Left lung (tissue), 10 donors: ENCODE measurements around the gene PDE4D. TPM values are rescaled to one million over a fixed set of nuclear protein-coding genes. Genes with fewer than 3 reads are reported as not detected.

Experiments used
- ATAC-seq: fragments of 200-7000 bp; cut with Tn5 transposase; one replicate; pipeline ENCODE4 v1.9.1; 2020; ENCODE audit warnings: moderate library complexity
- DNase-seq, 4 donors: peaks; one replicate each; pipeline ENCODE4 v3.0.0-alpha.2; 2013 to 2020
- H3K27ac ChIP-seq, 2 donors: fragments of 200-600 bp; sonication (generic) in 1 of 2; one replicate each; pipeline versions ENCODE4 v1.5.0 to v1.8.0; 2020 to 2021
- H3K27me3 ChIP-seq, 2 donors: fragments of 200-600 bp; sonication (generic) in 1 of 2; one replicate each; pipeline versions ENCODE4 v1.5.0 to v1.8.0; 2020 to 2021
- H3K36me3 ChIP-seq, 2 donors: fragments of 200-600 bp; sonication (generic) in 1 of 2; one replicate each; pipeline versions ENCODE4 v1.5.0 to v1.8.0; 2020 to 2021
- H3K4me1 ChIP-seq, 2 donors: fragments of 200-600 bp; one replicate each; pipeline ENCODE4 v1.8.0; 2021
- H3K4me3 ChIP-seq, 2 donors: fragments of 200-600 bp; sonication (generic) in 1 of 2; one replicate each; pipeline versions ENCODE4 v1.5.0 to v1.8.0; 2020 to 2021; ENCODE audit warnings: mild to moderate bottlenecking in 1 of 2
- H3K9me3 ChIP-seq, 2 donors: fragments of 200-600 bp; sonication (generic) in 1 of 2; one replicate each; pipeline versions ENCODE4 v1.5.0 to v1.8.0; 2020 to 2021
- intact Hi-C, 2 donors: fragments of 100-400 bp; cut with DNase I; formaldehyde crosslinking; loops; one replicate each; pipeline versions ENCODE4 v1.11.2 to v1.14.2; 2022
- polyA plus RNA-seq, 6 donors: library from polyadenylated mRNA; unstranded; fragments of 120-200 nt; gene quantifications; one replicate each; pipeline ENCODE4 v1.2.1, GENCODE V29; 2013; ENCODE audit not compliant: insufficient read length in 6 of 6
- total RNA-seq, 2 donors: library from RNA; stranded (reverse); fragmentation: NEBNext Ultra II Directional; extraction: Animal tissue kit (Norgen Biotek cat#: 25700); gene quantifications; one replicate each; pipeline ENCODE4 v1.2.1, GENCODE V29; 2021
- TF ChIP-seq, protein P1 (sequence below), 2 donors: fragments of 200-600 bp; sonication (generic) in 1 of 2; IDR thresholded peaks; one replicate each; pipeline versions ENCODE4 v1.5.0 to v1.8.0; 2021; ENCODE audit warnings: antibody characterized with exemption in 2 of 2
- donor health status: DM: no; HTN: yes; CAD: no.
- donor health status: DM: no; HTN: no; CAD: no.

PDE4D gene
- total and polyA plus RNA-seq, 8 donors, result 21.4 to 57.1 (median 25.4) TPM

DNA sequence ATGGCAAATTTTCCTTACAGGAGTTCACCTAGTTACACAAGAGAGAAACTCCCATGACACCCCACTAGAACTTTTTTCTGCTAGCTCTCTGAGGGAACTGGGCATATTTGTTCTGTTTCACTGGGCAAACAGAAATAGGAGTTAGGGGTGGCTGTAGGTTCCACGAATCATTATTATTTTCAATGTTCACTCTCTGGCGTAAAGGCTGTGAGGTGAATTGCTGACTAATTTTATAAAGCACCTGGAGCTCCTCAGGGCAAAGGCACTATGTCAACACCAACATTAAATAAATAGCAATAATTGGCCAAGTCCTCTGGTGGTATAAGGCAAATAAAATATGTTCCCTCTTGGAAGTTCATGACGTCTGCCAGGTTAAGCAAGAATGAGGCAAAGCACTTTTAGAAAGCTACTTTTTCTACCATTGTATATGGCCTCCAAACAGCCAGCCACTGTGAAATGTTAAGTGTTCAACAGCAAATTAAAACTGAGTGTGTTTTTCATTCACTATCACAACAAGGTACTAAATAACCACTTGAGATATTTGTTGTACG lies 344.6 kb downstream of the PDE4D start:
- H3K9me3 ChIP-seq, result no peaks in the 10 kb centered on the region
- intact Hi-C loops, result no loop called here
- no peaks in the 10 kb centered on the region for H3K27me3 ChIP-seq
- no peaks in the 10 kb centered on the region for H3K36me3 ChIP-seq
- H3K4me1 ChIP-seq, result no peaks in the 10 kb centered on the region
- peak overlapping the region; percentile 51 to 76 for H3K27ac ChIP-seq
- peak in 1 of 4 donors; percentile 75 for DNase-seq
- peak; percentile 89 for ATAC-seq
- TF ChIP-seq, protein P1, sequence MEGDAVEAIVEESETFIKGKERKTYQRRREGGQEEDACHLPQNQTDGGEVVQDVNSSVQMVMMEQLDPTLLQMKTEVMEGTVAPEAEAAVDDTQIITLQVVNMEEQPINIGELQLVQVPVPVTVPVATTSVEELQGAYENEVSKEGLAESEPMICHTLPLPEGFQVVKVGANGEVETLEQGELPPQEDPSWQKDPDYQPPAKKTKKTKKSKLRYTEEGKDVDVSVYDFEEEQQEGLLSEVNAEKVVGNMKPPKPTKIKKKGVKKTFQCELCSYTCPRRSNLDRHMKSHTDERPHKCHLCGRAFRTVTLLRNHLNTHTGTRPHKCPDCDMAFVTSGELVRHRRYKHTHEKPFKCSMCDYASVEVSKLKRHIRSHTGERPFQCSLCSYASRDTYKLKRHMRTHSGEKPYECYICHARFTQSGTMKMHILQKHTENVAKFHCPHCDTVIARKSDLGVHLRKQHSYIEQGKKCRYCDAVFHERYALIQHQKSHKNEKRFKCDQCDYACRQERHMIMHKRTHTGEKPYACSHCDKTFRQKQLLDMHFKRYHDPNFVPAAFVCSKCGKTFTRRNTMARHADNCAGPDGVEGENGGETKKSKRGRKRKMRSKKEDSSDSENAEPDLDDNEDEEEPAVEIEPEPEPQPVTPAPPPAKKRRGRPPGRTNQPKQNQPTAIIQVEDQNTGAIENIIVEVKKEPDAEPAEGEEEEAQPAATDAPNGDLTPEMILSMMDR (IDR thresholded peaks at IDR 0.05), result no peak
- H3K4me3 ChIP-seq, result no peak overlapping the region

- ATAC-seq, result no peak
- Histone ChIP-seq H3K36me3 (no peaks in the 10 kb centered on the region), H3K9me3 (no peaks in the 10 kb centered on the region), H3K4me3 (no peak overlapping the region), H3K4me1 (peaks cover 0 to 8% of the 10 kb centered on the region in 2 donors), H3K27me3 (no peaks in the 10 kb centered on the region), H3K27ac (peak overlapping the region; percentile 51 to 76)
- DNase-seq, result no peak
- intact Hi-C loops, result no loop called here
- TF ChIP-seq, protein P1 (IDR thresholded peaks at IDR 0.05), result no peak
These were observed 345.8 kb downstream of the PDE4D start for GRCh38 chr5:59547731-59548130.

DNA sequence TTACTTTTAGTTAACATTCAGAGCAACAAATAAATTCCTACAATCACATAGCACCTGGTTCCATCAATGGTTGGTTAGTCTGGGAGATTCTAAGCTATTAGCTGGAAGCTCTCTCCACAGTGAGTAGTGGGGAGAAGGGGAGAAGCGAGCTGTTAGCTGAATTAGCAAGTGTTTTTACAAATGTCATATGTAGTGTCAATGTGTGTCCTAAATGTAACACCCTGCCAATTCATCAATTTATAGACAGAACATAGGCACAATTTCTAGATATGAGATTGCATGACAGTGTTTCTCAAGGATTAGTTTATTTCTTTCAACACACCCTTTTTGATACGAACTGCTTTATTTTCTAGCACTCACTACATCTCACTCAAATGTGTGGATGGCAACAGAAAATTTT lies 349.0 kb downstream of the PDE4D start:
- TF ChIP-seq, protein P1 (IDR thresholded peaks at IDR 0.05), result no peak
- Histone ChIP-seq H3K27me3 (no peaks in the 10 kb centered on the region), H3K36me3 (no peaks in the 10 kb centered on the region), H3K4me3 (no peak overlapping the region), H3K9me3 (no peaks in the 10 kb centered on the region), H3K27ac (no peak overlapping the region), H3K4me1 (peaks cover 0 to 8% of the 10 kb centered on the region in 2 donors)
- no peak for DNase-seq
- no peak for ATAC-seq
- intact Hi-C loops, result no loop called here

DNA sequence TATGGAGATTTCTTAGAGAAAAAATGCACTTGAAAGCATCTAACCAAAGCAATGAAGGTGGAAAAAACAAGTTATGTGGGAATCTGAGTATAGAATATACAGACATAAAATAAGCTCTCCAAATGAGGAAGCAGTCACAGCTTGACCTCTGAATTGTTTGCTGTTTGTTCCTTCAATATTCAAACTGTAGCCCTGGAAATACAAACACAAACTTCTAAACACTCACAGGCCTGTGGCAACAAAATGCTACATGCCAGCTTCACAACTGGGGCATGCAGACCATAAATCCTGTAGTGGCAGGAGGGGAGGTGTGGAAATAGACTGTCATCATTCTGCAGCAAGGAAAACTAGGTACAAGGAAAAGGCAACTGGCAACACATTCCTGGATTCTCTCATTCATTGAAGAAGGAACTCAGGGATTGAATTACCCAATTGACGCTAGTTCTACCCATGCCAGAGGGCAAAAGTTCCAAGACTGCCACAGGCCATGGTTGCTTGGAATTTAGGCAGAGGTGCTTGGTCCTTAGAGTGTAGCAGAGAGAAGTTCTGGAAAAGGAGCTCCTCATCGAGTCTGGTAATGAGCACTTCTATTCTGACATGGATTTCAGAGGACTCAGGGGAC lies 349.6 kb downstream of the PDE4D start:
- ATAC-seq, result peak; percentile 22
- intact Hi-C loops, result no loop called here
- Histone ChIP-seq H3K9me3 (no peaks in the 10 kb centered on the region), H3K4me3 (no peak overlapping the region), H3K27me3 (no peaks in the 10 kb centered on the region), H3K36me3 (no peaks in the 10 kb centered on the region), H3K27ac (no peak overlapping the region), H3K4me1 (peaks cover 0 to 8% of the 10 kb centered on the region in 2 donors)
- TF ChIP-seq, protein P1 (IDR thresholded peaks at IDR 0.05), result no peak
- DNase-seq, result peak in 1 of 4 donors; percentile 43

DNA sequence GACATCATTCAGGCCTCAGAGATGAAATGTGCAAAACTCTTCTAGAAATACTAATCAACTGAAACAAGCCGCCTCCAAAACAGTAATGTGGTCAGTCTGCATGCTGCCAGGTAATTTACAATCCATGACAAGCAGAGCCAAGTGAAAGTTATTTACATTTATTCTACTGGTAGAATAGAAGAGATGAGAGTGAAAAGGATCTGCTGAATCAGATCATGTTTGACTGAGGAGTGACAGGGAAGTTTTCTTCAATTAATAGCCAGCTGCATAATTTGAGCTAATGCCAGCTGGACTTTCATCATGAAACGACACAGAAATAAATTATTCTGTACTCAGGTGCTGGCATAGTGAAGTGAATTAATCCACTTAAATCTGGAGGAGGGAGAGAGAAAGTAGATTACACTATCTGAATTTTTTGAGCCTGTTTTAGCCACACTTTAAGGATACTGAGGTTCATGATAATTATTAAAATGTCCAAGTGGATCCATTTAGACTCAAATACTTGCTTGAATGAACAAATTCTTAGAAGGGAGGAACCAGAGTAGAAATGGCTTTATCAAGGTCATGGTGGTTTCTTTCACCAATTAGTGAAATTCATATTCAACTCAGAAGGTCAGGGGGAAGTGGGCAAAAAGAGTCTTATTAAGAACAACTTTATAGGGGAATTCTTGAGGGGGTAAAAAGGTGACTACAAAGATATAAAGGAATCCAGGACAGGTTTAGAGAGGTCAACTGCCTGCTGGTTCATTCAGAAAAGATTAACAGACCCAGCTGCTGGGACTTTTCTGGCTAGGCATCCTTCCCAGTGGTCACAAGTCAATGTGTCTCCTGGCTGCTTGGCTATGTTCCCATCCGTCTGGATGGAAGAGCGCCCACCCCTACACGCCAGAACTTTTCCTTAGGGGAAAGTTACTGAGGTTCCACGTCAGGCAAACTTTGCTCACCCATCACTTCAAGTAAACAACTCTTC lies 350.4 kb downstream of the PDE4D start:
- DNase-seq (peak in 1 of 4 donors; percentile 61), ATAC-seq (peak; percentile 19)
- intact Hi-C loops, result no loop called here
- no peaks in the 10 kb centered on the region for H3K9me3 ChIP-seq
- H3K4me1 ChIP-seq, result peaks cover 0 to 8% of the 10 kb centered on the region in 2 donors
- TF ChIP-seq, protein P1 (IDR thresholded peaks at IDR 0.05), result no peak
- H3K4me3 ChIP-seq, result no peak overlapping the region
- no peaks in the 10 kb centered on the region for H3K36me3 ChIP-seq
- no peaks in the 10 kb centered on the region for H3K27me3 ChIP-seq
- H3K27ac ChIP-seq, result no peak overlapping the region
